Hepatocyte (in vitro differentiated cells): ENCODE data around the gene PRR36. TPM values are rescaled to one million over a fixed set of nuclear protein-coding genes. Genes with fewer than 3 reads are reported as not detected.
"Not testable (repeated sequence)": the region's sequence is repeated elsewhere in the genome, so short reads cannot be mapped to it uniquely, and the experiment has no call there.

Source experiments
- DNase-seq: peaks from one replicate; pipeline ENCODE4 v3.0.0-alpha.2; 2016; ENCODE audit warnings: low spot score
- H2AFZ ChIP-seq: fragments of 200-600 bp; sonication (generic); 2 replicates; pipeline ENCODE4 v1.6.0; 2016; ENCODE audit warnings: antibody characterized with exemption, mild to moderate bottlenecking
- H3K27ac ChIP-seq: fragments of 200-600 bp; sonication (generic); 2 replicates; pipeline ENCODE4 v1.5.1; 2016; ENCODE audit warnings: mild to moderate bottlenecking
- H3K27me3 ChIP-seq: fragments of 200-600 bp; sonication (generic); 2 replicates; pipeline ENCODE4 v1.6.1; 2016
- H3K36me3 ChIP-seq: fragments of 200-600 bp; sonication (generic); replicated peaks from 2 replicates; pipeline ENCODE4 v1.5.1; 2016; ENCODE audit warnings: low read depth; ENCODE audit not compliant: insufficient read depth
- H3K4me1 ChIP-seq: fragments of 200-600 bp; sonication (generic); 2 replicates; pipeline ENCODE4 v1.5.1; 2016; ENCODE audit warnings: mild to moderate bottlenecking, moderate library complexity; ENCODE audit not compliant: insufficient read depth
- H3K4me2 ChIP-seq: fragments of 200-600 bp; sonication (generic); 2 replicates; pipeline ENCODE4 v1.6.0; 2016
- H3K4me3 ChIP-seq: fragments of 200-600 bp; sonication (generic); 2 replicates; pipeline ENCODE4 v1.5.1; 2016; ENCODE audit warnings: mild to moderate bottlenecking
- H3K79me2 ChIP-seq: fragments of 200-600 bp; sonication (generic); 2 replicates; pipeline ENCODE4 v1.6.0; 2017; ENCODE audit warnings: mild to moderate bottlenecking
- H3K9me2 ChIP-seq: fragments of 200-600 bp; sonication (generic); replicated peaks from 2 replicates; pipeline ENCODE4 v1.6.0; 2017; ENCODE audit warnings: mild to moderate bottlenecking; ENCODE audit not compliant: insufficient read depth
- H3K9me3 ChIP-seq: fragments of 200-600 bp; sonication (generic); 2 replicates; pipeline ENCODE4 v1.5.1; 2016; ENCODE audit warnings: low read depth, mild to moderate bottlenecking
- H4K20me1 ChIP-seq: fragments of 200-600 bp; sonication (generic); 2 replicates; pipeline ENCODE4 v1.6.0; 2016; ENCODE audit warnings: mild to moderate bottlenecking; ENCODE audit not compliant: insufficient read depth, poor library complexity, severe bottlenecking
- EZH2 ChIP-seq: fragments of 200-600 bp; sonication (generic); IDR thresholded peaks from 2 replicates; pipeline ENCODE4 v1.6.1; 2016; ENCODE audit warnings: antibody characterized with exemption, mild to moderate bottlenecking, borderline replicate concordance
- EZH2phosphoT487 ChIP-seq: fragments of 200-600 bp; sonication (generic); IDR thresholded peaks from one replicate; pipeline ENCODE4 v1.6.1; 2018; ENCODE audit warnings: antibody characterized with exemption, mild to moderate bottlenecking, low read depth, moderate library complexity; ENCODE audit not compliant: unreplicated experiment, severe bottlenecking
- WGBS: methylation state at CpG from one replicate; pipeline ENCODE4 v1.1.6; 2016; ENCODE audit warnings: low lambda C conversion rate; ENCODE audit errors: missing lambda C conversion rate; 5-methylcytosine and 5-hydroxymethylcytosine counted together
- polyA plus RNA-seq: library from polyadenylated mRNA; unstranded; fragments of >200 nt; fragmentation: Nextera tagmentation; extraction: Ambion mirVana; gene quantifications from 2 replicates; pipeline ENCODE4 v1.2.1, GENCODE V29; 2016
- total RNA-seq: library from RNA; depleted of rRNA; stranded (reverse); fragments of >200 nt; gene quantifications from 2 replicates; pipeline ENCODE4 v1.2.3, GENCODE V29; 2014
- TF ChIP-seq, protein P1 (sequence below): fragments of 200-600 bp; sonication (generic); IDR thresholded peaks from 2 replicates; pipeline ENCODE4 v1.5.1; 2016; ENCODE audit warnings: antibody characterized with exemption, mild to moderate bottlenecking; ENCODE audit not compliant: poor library complexity

The PRR36 gene
- total and polyA plus RNA-seq, 2 experiments from 2014 or later: 1.00 to 2.5 TPM

GRCh38 chr19:7894612-7895309 is 20.6 kb upstream of the PRR36 start:
- Histone ChIP-seq H3K4me2 (no peak overlapping the region), H3K79me2 (no peaks in the 10 kb centered on the region), H2AFZ (no peak overlapping the region), H3K27me3 (no peaks in the 10 kb centered on the region), H3K27ac (no peak overlapping the region), H3K4me1 (no peaks in the 10 kb centered on the region), H3K36me3 (no peaks in the 10 kb centered on the region), H4K20me1 (no peaks in the 10 kb centered on the region), H3K9me3 (no peaks in the 10 kb centered on the region), H3K9me2 (no peaks in the 10 kb centered on the region), H3K4me3 (no peak overlapping the region)
- peak; percentile 5 for DNase-seq
- 85% methylated on average over 18 of the region's 18 CpGs for WGBS
- TF ChIP-seq, protein P1, sequence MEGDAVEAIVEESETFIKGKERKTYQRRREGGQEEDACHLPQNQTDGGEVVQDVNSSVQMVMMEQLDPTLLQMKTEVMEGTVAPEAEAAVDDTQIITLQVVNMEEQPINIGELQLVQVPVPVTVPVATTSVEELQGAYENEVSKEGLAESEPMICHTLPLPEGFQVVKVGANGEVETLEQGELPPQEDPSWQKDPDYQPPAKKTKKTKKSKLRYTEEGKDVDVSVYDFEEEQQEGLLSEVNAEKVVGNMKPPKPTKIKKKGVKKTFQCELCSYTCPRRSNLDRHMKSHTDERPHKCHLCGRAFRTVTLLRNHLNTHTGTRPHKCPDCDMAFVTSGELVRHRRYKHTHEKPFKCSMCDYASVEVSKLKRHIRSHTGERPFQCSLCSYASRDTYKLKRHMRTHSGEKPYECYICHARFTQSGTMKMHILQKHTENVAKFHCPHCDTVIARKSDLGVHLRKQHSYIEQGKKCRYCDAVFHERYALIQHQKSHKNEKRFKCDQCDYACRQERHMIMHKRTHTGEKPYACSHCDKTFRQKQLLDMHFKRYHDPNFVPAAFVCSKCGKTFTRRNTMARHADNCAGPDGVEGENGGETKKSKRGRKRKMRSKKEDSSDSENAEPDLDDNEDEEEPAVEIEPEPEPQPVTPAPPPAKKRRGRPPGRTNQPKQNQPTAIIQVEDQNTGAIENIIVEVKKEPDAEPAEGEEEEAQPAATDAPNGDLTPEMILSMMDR: no peak
- TF ChIP-seq EZH2phosphoT487: no peak
- TF ChIP-seq EZH2: no peak

- DNase-seq: peak; percentile 13
- H3K4me1 ChIP-seq, H3K9me2 ChIP-seq, H4K20me1 ChIP-seq, H3K4me3 ChIP-seq, H2AFZ ChIP-seq, H3K9me3 ChIP-seq, H3K4me2 ChIP-seq, H3K27me3 ChIP-seq, H3K27ac ChIP-seq, H3K36me3 ChIP-seq, H3K79me2 ChIP-seq: not testable (repeated sequence)
- WGBS: 95% methylated on average over 18 of the region's 18 CpGs
Observed at GRCh38 chr19:7893362-7894101, 19.3 kb upstream of the PRR36 start.

DNA sequence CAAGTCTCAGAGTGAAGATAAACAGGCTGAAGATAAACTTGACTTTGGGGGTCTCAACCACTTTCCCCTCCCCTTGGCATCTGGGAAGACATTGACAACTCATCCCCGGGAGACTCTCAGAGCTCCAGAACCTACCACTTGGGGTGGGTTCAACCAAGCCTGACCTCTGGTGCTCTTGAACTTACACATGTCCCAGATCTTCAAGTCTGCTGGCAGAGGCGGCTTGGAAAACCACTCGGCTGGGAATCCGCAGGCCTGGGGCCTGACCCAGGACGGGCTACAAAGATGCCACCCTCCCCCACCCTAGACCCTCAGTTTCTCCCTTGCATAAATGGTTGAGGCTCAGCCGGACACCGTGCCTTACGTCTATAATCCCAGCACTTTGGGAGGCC is 14.6 kb upstream of the PRR36 start:
- TF ChIP-seq, protein P1: no peak
- TF ChIP-seq EZH2phosphoT487 (no peak), EZH2 (no peak)
- peak; percentile 3 for DNase-seq
- Histone ChIP-seq H3K27me3 (no peaks in the 10 kb centered on the region), H3K4me2 (peak overlapping the region; percentile 99), H3K4me3 (peak overlapping the region; percentile 28), H2AFZ (peak overlapping the region; percentile 84), H3K36me3 (no peaks in the 10 kb centered on the region), H3K4me1 (peaks cover 5% of the 10 kb centered on the region), H4K20me1 (no peaks in the 10 kb centered on the region), H3K9me2 (no peaks in the 10 kb centered on the region), H3K79me2 (peaks cover 2% of the 10 kb centered on the region), H3K27ac (no peak overlapping the region), H3K9me3 (no peaks in the 10 kb centered on the region)
- WGBS: 78% methylated on average over 8 of the region's 8 CpGs

DNA sequence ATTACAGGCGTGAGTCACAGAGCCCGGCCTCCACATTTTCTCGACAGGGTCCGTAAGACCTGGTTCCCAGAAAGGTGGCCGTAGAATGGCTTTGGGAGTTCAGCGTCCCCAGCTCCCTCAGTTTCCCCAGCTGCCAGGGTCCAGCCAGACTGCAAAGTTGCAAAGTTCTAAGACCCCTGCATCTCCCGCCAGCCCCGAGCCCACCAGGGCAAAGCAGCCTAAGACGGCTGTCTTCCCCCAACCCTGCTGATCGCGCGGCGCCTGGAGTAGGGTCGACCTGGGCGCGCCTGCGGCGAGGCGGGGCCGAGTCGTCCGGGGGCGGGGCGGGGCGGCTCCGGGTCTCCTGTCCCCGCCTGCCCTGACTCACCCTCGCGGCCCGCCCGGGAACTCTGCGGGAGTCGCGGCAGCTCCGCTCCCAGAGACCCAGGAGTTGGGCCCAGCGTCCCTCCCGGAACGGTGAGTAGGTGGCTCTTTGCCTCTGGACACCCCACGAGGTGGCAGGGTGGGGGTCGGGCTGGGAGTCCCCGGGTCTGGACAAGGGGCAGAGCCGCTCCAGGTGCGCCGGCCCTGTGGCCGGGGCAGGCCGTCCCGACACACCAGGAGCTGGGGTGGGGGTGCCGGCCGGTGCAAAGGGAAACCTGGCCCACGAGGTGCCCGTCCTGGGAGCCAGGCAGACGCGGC is 14.1 kb upstream of the PRR36 start, which contains the start of gene LRRC8E:
Gene LRRC8E (plus strand): TSS at position 366 of the 681 bp plus-strand sequence. CDS start 7,094 bp downstream, outside the sequence.
- Histone ChIP-seq H3K79me2 (peaks cover 2% of the 10 kb centered on the region), H3K4me3 (peak within 1 kb of the TSS; percentile 28), H3K36me3 (no peaks in the 10 kb centered on the region), H3K4me2 (peak within 1 kb of the TSS; percentile 99), H3K9me2 (no peaks in the 10 kb centered on the region), H3K9me3 (no peaks in the 10 kb centered on the region), H4K20me1 (no peaks in the 10 kb centered on the region), H3K27me3 (no peaks in the 10 kb centered on the region), H3K27ac (no peak within 1 kb of the TSS), H3K4me1 (peaks cover 5% of the 10 kb centered on the region), H2AFZ (peak within 1 kb of the TSS; percentile 84)
- DNase-seq: peak; percentile 89
- WGBS: 14% methylated on average over 34 of the region's 53 CpGs
- TF ChIP-seq, protein P1: no peak
- no peak for TF ChIP-seq EZH2phosphoT487
- no peak for TF ChIP-seq EZH2
